ENCODE data around the gene GBX2.
"Not testable (repeated sequence)": the region's sequence is repeated elsewhere in the genome, so short reads cannot be mapped to it uniquely, and the experiment has no call there.

GBX2 gene

GRCh38 chr2:236157815-236158498, 10.2 kb downstream of the GBX2 start:
- DNase-seq (ENCODE audit: low read depth in 4 of 4, low spot score in 1 of 4), result no peak

- DNase-seq (ENCODE audit: low read depth in 4 of 4, low spot score in 1 of 4), result no peak
These were observed 10.8 kb downstream of the GBX2 start for GRCh38 chr2:236157366-236157765.

GRCh38 chr2:236156860-236157194, 11.4 kb downstream of the GBX2 start:
- DNase-seq (ENCODE audit: low read depth in 4 of 4, low spot score in 1 of 4), result no peak

- no peak for DNase-seq (ENCODE audit: low read depth in 4 of 4, low spot score in 1 of 4)
These were observed 11.9 kb downstream of the GBX2 start for GRCh38 chr2:236156095-236156859.

GRCh38 chr2:236155406-236155805, 12.8 kb downstream of the GBX2 start:
- DNase-seq (ENCODE audit: low read depth in 4 of 4, low spot score in 1 of 4), result no peak

- DNase-seq (ENCODE audit: low read depth in 4 of 4, low spot score in 1 of 4), result no peak
These were observed 21.8 kb downstream of the GBX2 start for GRCh38 chr2:236146436-236146835.

- no peak for DNase-seq (ENCODE audit: low read depth in 4 of 4, low spot score in 1 of 4)
These were observed 24.4 kb downstream of the GBX2 start for GRCh38 chr2:236143811-236144210.

GRCh38 chr2:236141616-236142015, 26.6 kb downstream of the GBX2 start:
- not testable (repeated sequence) for DNase-seq (ENCODE audit: low read depth in 4 of 4, low spot score in 1 of 4)

GRCh38 chr2:236137066-236137465, 31.1 kb downstream of the GBX2 start:
- DNase-seq (ENCODE audit: low read depth in 4 of 4, low spot score in 1 of 4), result no peak

GRCh38 chr2:236136538-236136937, 31.6 kb downstream of the GBX2 start:
- DNase-seq (ENCODE audit: low read depth in 4 of 4, low spot score in 1 of 4), result no peak

GRCh38 chr2:236133410-236134012, 34.7 kb downstream of the GBX2 start:
- no peak for DNase-seq (ENCODE audit: low read depth in 4 of 4, low spot score in 1 of 4)

GRCh38 chr2:236131073-236131692, 37.0 kb downstream of the GBX2 start:
- no peak for DNase-seq (ENCODE audit: low read depth in 4 of 4, low spot score in 1 of 4)

GRCh38 chr2:236130349-236130998, 37.7 kb downstream of the GBX2 start:
- no peak for DNase-seq (ENCODE audit: low read depth in 4 of 4, low spot score in 1 of 4)

- DNase-seq (ENCODE audit: low read depth in 4 of 4, low spot score in 1 of 4), result no peak
These were observed 38.3 kb downstream of the GBX2 start for GRCh38 chr2:236129935-236130334.

- DNase-seq (ENCODE audit: low read depth in 4 of 4, low spot score in 1 of 4), result no peak
These were observed 39.9 kb downstream of the GBX2 start for GRCh38 chr2:236128321-236128720.

GRCh38 chr2:236127010-236127409, 41.2 kb downstream of the GBX2 start:
- no peak for DNase-seq (ENCODE audit: low read depth in 4 of 4, low spot score in 1 of 4)

GRCh38 chr2:236125541-236125940, 42.6 kb downstream of the GBX2 start:
- no peak for DNase-seq (ENCODE audit: low read depth in 4 of 4, low spot score in 1 of 4)

- no peak for DNase-seq (ENCODE audit: low read depth in 4 of 4, low spot score in 1 of 4)
These were observed 43.8 kb downstream of the GBX2 start for GRCh38 chr2:236124182-236124893.

- no peak for DNase-seq (ENCODE audit: low read depth in 4 of 4, low spot score in 1 of 4)
These were observed 44.5 kb downstream of the GBX2 start for GRCh38 chr2:236123716-236124115.

GRCh38 chr2:236122236-236122635, 46.0 kb downstream of the GBX2 start:
- DNase-seq (ENCODE audit: low read depth in 4 of 4, low spot score in 1 of 4), result no peak

- DNase-seq (ENCODE audit: low read depth in 4 of 4, low spot score in 1 of 4), result no peak
These were observed 46.6 kb downstream of the GBX2 start for GRCh38 chr2:236121546-236121945.
